HG03060 (cell line): ENCODE results near the gene CENPH.
"Not testable (repeated sequence)": the region's sequence is repeated elsewhere in the genome, so short reads cannot be mapped to it uniquely, and the experiment has no call there.

Experiments
- ATAC-seq: cut with Tn5 transposase; IDR thresholded peaks from one replicate; pipeline ENCODE4 v1.9.1; 2021; ENCODE audit warnings: low read depth, moderate number of reproducible peaks; ENCODE audit not compliant: unreplicated experiment

Gene CENPH

DNA sequence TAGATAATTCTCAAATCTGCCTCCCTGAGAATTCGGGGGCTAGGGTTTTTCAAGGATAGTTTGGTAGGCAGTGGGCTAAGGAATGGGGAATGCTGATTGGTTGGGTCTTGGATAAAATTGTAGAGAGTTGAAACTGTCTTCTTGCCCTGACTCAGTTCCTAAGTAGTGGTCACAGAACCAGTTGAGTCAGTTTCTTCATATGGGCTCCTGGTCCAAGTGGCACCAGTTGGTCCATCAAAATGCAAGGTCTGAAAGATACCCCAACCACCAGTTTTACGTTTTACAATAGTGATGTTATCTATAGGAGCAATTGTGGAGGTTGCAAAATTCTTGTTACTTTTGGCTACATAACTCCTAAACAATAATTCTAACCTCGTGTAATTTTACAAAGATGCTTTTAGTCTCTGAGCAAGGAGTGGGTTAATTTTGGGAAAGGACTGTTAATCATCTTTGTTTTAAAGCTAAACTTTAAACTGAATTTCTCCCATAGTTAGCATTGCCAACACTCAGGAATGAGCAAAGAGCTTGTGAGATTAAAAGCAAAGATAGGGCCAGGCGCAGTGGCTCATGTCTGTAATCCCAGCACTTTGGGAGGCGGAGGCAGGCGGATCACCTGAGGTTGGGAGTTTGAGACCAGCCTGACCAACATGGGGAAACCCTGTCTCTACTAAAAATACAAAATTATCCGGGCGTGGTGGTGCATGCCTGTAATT is 53.0 kb downstream of the CENPH start:
- no peak for ATAC-seq

GRCh38 chr5:69245031-69245430 is 55.6 kb downstream of the CENPH start:
- no peak for ATAC-seq

- no peak for ATAC-seq
Measured at GRCh38 chr5:69248019-69248418, 58.6 kb downstream of the CENPH start.

DNA sequence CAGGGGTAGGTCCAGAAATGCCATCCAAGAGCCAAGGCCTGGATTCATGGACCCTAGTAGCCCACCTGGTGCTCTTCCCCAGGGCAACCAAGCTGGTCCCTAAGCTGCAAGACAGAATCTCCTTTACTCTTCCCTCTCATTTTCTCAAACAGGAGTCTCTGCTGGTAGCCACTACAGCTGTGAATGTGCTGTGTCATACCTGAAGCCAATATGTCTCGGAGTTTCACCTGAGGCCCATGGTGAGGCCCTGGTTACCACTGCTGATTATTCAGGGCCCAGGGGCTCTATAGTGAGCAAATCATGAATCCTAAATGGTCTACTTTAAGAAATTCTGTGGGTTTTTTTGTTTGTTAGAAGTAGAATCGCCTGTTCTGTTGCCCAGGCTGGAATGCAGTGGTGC is 61.2 kb downstream of the CENPH start:
- no peak for ATAC-seq

GRCh38 chr5:69252437-69252836 is 63.1 kb downstream of the CENPH start:
- no peak for ATAC-seq

DNA sequence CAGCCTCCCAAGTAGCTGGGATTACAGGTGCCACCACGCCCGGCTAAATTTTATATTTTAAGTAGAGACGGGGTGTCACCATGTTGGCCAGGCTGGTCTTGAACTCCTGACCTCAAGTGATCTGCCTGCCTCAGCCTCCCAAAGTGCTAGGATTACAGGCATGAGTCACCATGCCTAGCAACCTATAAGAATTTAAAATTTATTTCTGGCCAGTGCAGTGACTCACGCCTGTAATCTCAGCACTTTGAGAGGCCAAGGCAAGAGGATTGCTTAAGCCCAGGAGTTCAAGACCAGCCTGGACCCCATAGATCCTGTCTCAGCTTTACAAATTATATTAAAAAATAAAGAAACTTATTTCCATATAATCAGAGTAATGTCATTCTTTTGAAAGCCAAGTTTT is 66.6 kb downstream of the CENPH start:
- ATAC-seq, result not testable (repeated sequence)

GRCh38 chr5:69257577-69257976 is 68.2 kb downstream of the CENPH start:
- no peak for ATAC-seq
